Activated effector memory CD4-positive, alpha-beta T cell treated with Interleukin-2 at 50 U/mL for 16 hours (primary cell): ENCODE measurements around the gene CDR2L.
"Not testable (repeated sequence)": the region's sequence is repeated elsewhere in the genome, so short reads cannot be mapped to it uniquely, and the experiment has no call there.

Experiments
- DNase-seq: peaks from one replicate; pipeline ENCODE4 v3.0.0-alpha.2; 2020

CDR2L gene

GRCh38 chr17:74982663-74983313 is 4.6 kb upstream of the CDR2L start:
- not testable (repeated sequence) for DNase-seq

- DNase-seq = no peak
Observed at GRCh38 chr17:74986206-74986576, 1.2 kb upstream of the CDR2L start.

- DNase-seq = no peak
Observed at GRCh38 chr17:74987909-74988711, 678 bp downstream of the CDR2L start.

- no peak for DNase-seq
Observed at GRCh38 chr17:74990581-74991105, 3.2 kb downstream of the CDR2L start.

GRCh38 chr17:74992223-74992622 is 4.8 kb downstream of the CDR2L start:
- no peak for DNase-seq

GRCh38 chr17:74994440-74994839 is 7.0 kb downstream of the CDR2L start:
- DNase-seq = no peak

- no peak for DNase-seq
Observed at GRCh38 chr17:74995847-74996246, 8.4 kb downstream of the CDR2L start.

- no peak for DNase-seq
Observed at GRCh38 chr17:74998783-74999182, 11.4 kb downstream of the CDR2L start.

- DNase-seq = no peak
Observed at GRCh38 chr17:74999523-74999922, 12.1 kb downstream of the CDR2L start.

GRCh38 chr17:75001915-75002843 is 14.7 kb downstream of the CDR2L start:
- no peak for DNase-seq

GRCh38 chr17:75003070-75003956 is 15.9 kb downstream of the CDR2L start:
- DNase-seq = no peak

- no peak for DNase-seq
Observed at GRCh38 chr17:75003957-75004355, 16.5 kb downstream of the CDR2L start.

- DNase-seq = no peak
Observed at GRCh38 chr17:75004371-75004770, 16.9 kb downstream of the CDR2L start.

- no peak for DNase-seq
Observed at GRCh38 chr17:75005291-75005690, 17.9 kb downstream of the CDR2L start.

GRCh38 chr17:75006084-75006483 is 18.7 kb downstream of the CDR2L start:
- not testable (repeated sequence) for DNase-seq

GRCh38 chr17:75006653-75007052 is 19.2 kb downstream of the CDR2L start:
- no peak for DNase-seq

- DNase-seq = no peak
Observed at GRCh38 chr17:75008373-75008772, 20.9 kb downstream of the CDR2L start.

GRCh38 chr17:75009139-75009724 is 21.8 kb downstream of the CDR2L start:
- DNase-seq = no peak

- DNase-seq = no peak
Observed at GRCh38 chr17:75010683-75011400, 23.4 kb downstream of the CDR2L start.

- DNase-seq = no peak
Observed at GRCh38 chr17:75011401-75012095, 24.1 kb downstream of the CDR2L start.

- no peak for DNase-seq
Observed at GRCh38 chr17:75012096-75012345, 24.6 kb downstream of the CDR2L start.
